A204.1 (cell line): ENCODE results near the gene MGAT4B.
"Not testable (repeated sequence)": the region's sequence is repeated elsewhere in the genome, so short reads cannot be mapped to it uniquely, and the experiment has no call there.

Experiments
- FAIRE-seq: peaks from 2 replicates; lab custom pipeline; 2012; peaks lifted over from hg19 to GRCh38; lab: Jason Lieb, UNC

MGAT4B gene

DNA sequence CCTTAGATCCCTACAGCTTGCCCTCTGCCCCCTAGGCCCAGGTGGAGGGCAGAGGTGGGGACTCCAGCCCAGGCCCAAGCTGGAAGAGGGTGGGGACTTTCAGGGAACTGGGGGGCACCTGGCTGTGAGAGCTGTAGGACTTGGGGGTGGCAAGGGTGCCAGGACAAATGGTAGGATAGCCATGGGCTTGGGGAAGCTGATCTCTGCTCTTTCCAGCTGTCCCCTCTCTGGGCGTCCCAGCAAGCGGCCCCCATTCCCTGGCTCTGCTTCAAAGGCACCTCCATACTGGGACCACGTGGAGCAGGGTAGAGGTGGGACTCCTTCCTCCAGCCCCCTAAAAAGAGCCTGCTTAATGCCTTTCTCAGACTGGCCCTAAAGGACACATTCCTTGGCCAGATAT, 12.5 kb downstream of the MGAT4B start:
- no peak for FAIRE-seq

GRCh38 chr5:179793468-179794139, 13.1 kb downstream of the MGAT4B start, which contains the start of gene LTC4S:
TSS of gene LTC4S (plus strand) at chr5:179793986. CDS start at chr5:179794081, 95 bp downstream.
- no peak for FAIRE-seq

DNA sequence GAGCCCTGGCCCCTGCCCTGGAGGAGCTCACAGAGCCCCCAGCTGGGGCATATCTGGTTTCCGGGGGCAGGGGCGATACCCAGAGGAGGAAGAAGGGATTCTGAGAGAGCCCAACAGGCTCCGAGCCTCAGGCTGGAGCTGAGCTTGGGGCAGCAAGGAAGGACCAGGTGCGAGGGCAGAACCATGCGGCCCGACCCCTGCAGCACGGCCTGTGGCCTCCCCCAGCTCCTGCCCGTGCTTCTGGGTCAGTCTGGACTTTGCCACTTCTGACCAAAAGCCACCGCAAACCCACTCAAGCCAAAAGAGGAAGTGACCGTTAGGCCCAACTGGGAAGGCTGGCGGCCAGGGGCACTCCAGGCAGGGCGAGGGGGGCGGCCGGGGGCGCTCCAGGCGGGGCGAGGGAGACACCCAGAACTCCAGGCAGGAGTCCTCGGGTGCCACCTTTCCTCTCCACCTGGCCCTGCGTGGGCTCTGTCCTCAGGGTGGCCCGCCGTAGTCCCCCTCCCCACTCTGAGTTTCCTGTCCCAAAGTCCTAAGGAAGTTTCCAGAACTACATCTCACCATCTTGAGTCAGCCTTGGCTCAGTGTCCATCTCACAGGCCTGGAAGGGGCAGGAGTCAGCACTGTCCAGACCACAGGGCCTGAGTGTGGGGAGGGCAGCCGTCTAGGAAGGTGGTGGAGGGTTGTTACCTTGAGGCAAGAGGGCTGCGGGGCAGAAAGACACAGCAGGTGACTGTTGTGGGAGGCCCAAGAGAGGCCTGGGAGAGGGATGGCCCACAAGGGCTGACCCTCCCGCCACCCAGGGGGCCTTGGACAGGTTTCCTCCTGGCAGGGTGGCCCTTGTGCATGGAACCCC, 13.8 kb downstream of the MGAT4B start:
- no peak for FAIRE-seq

GRCh38 chr5:179791881-179792611, 14.6 kb downstream of the MGAT4B start:
- FAIRE-seq = no peak

- FAIRE-seq = not testable (repeated sequence)
Observed at GRCh38 chr5:179789278-179789677, 17.4 kb downstream of the MGAT4B start.

- FAIRE-seq = no peak
Observed at GRCh38 chr5:179788193-179788854, 18.3 kb downstream of the MGAT4B start.

- FAIRE-seq = no peak
Observed at GRCh38 chr5:179786861-179787260, 19.8 kb downstream of the MGAT4B start.

GRCh38 chr5:179783128-179783527, 23.5 kb downstream of the MGAT4B start:
- FAIRE-seq = no peak

DNA sequence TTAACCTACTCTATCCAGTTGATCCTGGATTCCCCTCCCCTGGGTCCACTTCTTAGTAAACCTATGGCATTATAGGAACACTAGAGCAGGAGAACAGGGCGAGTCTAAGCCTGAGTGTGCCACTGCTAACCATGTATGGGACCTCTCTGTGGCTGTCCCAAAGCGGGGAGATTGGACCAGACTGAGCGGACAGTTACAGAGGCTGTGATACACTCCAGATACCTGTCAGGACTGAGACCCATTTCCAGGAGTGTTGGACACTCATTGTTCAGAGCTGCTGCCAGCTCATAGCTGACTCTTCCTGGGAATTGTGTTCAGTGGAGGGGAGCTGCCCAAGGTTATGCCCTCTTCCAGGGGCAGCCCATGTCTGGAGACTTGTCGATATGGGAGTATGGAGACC, 24.8 kb downstream of the MGAT4B start:
- no peak for FAIRE-seq

DNA sequence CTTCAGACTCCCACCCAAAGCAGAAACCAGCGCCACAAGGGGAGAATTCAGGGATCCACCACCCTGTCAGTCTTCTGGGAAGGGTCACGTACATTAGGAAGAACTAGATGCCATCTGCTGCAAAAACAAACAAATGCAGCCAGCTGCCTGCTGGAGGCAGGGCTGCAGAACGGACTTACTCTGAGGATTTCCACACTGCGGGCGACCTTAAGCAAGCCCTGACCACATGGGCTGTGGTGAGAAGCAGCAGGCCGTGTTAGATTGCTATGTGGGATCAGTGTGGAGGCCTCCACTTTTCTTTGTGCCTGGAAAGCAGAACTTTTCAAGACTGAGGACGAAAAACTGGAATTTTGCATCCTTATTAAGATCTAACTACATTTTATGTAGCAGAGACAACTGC, 26.3 kb downstream of the MGAT4B start:
- FAIRE-seq = no peak

- FAIRE-seq = no peak
Observed at GRCh38 chr5:179779826-179780225, 26.8 kb downstream of the MGAT4B start.

DNA sequence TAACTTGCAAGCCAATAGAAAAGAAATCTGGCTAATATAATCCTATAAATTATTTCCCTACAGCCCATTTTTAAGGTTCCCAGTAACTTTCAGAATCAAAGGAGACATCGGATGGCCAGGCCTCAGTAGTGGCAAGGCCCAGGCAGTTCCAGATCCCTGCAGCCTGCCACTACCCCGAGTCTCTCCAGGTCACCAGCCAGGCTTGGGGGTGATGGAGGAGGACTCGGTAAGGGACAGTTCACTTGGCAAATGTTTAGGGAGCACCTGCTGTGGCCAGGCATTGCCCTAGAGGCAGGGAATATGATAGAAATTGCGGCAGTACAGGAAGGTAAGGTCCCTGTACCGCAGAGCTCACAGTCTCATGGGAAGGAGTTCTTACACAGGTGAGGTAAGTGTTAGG, 28.1 kb downstream of the MGAT4B start:
- FAIRE-seq = no peak

GRCh38 chr5:179777909-179778308, 28.8 kb downstream of the MGAT4B start:
- no peak for FAIRE-seq

GRCh38 chr5:179777456-179777855, 29.2 kb downstream of the MGAT4B start:
- FAIRE-seq = no peak

DNA sequence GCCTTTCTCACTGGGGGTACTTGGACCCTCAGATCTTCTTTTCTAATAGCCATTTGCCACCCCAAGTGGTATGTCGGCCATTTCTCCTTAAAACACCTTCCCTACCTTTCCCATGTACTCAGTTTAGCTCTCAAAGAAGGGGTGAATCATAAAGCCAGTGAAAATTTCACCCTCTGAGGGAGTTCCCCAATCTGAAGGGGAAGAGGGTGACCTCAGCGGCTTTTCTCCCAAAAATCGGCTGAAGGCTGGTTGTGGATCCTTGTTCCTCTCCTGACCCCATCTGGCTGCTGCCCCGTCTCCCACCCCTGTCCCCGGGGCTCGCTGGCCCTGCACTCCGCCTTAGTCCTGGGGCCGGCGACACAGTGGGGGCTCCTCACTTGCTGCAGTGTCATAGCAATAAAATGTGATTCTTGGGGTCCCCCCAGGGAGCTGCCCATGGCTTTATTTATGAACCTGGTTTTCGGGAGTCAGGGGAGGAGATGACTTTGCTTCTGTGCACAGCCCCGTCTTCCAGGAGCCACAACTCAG, 30.2 kb downstream of the MGAT4B start:
- FAIRE-seq = no peak

DNA sequence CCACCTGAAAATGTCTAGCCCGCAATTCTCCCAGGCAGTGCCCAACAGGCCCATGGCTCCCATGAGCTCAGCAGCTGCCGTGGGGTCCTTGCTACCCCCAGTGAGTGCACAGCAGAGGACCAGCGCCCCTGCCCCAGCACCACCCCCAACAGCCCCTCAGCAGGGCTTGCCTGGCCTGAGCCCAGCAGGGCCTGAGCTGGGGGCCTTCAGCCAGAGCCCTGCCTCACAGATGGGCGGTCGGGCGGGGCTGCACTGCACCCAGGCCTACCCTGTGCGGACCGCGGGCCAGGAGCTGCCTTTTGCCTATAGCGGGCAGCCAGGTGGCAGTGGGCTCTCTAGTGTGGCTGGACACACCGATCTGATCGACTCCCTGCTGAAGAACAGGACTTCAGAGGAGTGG, 32.2 kb downstream of the MGAT4B start:
- FAIRE-seq = no peak

DNA sequence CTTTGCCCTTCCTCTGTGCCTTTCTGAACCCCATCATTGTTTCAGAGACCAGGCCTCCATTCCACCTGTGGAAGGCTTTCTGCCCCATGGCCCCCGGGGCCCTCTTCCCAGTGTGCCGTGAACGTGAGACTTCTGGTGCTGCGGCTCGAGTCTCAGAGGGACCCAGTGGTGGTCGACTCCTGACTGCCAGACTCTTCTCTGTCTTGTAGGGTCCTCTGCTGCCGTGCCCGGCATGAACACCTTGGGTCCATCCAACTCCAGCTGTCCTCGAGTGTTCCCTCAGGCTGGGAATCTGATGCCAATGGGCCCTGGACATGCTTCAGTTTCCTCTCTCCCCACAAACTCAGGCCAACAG, 33.0 kb downstream of the MGAT4B start:
- FAIRE-seq = no peak

DNA sequence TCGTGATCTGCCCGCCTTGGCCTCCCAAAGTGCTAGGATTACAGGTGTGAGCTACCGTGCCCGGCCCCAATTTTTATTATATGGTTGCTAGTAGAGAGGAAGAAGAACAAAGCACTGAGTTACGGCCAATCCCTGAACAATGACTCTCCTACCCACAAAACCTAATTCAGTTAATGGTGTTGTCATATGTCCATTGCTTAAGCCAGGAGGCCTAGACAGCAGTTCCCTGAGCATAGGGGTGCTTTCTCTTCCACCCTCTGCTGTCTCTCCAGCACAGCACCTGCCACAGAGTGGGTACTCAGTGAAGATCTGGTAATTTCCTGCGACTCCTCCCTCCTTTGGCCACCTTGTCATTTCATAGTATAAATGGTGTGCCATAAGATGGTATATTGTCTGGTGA, 34.3 kb downstream of the MGAT4B start:
- no peak for FAIRE-seq

GRCh38 chr5:179771311-179771895, 35.3 kb downstream of the MGAT4B start:
- no peak for FAIRE-seq

DNA sequence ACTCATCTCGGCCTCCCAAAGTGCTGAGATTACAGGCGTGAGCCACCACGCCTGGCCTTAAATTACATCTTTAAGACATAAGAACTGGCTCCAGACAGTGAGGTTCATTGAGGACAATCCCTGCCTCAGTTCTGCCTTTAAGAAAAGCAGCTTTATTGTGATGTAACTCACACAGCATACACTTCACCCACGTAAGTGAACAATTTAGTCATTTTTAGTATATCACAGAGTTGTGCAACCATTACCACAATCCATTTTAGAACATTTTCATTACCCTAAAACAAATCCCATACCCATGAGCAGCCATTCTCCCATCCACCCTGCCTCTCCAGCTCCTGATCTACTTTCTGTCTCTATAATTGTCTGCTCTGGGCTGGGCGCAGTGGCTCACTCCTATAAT, 36.9 kb downstream of the MGAT4B start:
- no peak for FAIRE-seq

GRCh38 chr5:179769271-179769670, 37.4 kb downstream of the MGAT4B start:
- no peak for FAIRE-seq
